Sigmoid colon (tissue), 4 donors: ENCODE measurements around the gene NOXO1.

Source experiments
- POLR2AphosphoS5 ChIP-seq, 4 donors: sonication (generic); formaldehyde crosslinking; IDR thresholded peaks; one replicate each; pipeline ENCODE4 v1.6.1; 2017; ENCODE audit warnings: antibody characterized with exemption in 4 of 4
- TF ChIP-seq, protein P1 (sequence below), 4 experiments: fragments of 450-650 bp in 3 of 4; fragments of 200-600 bp in 1 of 4; IDR thresholded peaks; one replicate each; pipeline ENCODE4 v1.5.1; 2016 to 2019; ENCODE audit warnings: antibody characterized with exemption in 4 of 4, mild to moderate bottlenecking in 3 of 4, moderate library complexity in 2 of 4

DNA sequence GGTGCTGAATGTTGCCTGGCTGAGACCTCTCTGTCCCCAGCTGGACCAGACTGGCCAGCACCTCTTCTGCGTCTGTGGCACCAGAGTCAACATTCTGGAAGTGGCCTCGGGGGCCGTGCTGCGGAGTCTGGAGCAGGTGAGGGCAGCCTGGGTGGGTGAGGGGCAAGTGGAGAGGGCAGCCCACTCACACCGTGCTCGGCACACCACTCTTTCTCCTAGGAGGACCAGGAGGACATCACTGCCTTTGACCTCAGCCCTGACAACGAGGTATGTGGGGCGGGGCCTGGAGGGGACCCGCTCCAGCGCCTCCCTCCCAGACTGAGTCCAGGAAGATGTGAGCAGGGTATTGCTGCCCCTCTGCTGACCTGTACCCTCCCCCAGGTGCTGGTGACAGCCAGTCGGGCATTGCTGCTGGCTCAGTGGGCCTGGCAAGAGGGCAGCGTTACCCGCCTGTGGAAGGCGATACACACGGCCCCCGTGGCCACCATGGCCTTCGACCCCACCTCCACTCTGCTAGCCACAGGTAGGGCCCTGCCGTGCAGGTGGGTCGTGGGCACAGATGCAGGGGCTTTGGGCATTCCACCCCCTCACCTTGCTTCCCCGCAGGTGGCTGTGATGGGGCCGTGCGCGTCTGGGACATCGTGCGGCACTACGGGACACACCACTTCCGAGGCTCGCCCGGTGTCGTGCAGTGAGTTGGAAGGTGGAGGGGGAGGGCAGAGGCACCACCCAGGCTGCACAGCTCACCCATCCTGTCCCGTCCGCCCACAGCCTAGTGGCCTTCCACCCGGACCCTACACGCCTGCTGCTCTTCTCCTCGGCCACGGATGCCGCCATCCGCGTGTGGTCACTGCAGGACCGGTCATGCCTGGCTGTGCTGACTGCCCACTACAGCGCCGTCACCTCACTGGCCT, 6.9 kb downstream of the NOXO1 start:
- no peak for TF ChIP-seq POLR2AphosphoS5 (IDR thresholded peaks at IDR 0.05)
- TF ChIP-seq, protein P1, sequence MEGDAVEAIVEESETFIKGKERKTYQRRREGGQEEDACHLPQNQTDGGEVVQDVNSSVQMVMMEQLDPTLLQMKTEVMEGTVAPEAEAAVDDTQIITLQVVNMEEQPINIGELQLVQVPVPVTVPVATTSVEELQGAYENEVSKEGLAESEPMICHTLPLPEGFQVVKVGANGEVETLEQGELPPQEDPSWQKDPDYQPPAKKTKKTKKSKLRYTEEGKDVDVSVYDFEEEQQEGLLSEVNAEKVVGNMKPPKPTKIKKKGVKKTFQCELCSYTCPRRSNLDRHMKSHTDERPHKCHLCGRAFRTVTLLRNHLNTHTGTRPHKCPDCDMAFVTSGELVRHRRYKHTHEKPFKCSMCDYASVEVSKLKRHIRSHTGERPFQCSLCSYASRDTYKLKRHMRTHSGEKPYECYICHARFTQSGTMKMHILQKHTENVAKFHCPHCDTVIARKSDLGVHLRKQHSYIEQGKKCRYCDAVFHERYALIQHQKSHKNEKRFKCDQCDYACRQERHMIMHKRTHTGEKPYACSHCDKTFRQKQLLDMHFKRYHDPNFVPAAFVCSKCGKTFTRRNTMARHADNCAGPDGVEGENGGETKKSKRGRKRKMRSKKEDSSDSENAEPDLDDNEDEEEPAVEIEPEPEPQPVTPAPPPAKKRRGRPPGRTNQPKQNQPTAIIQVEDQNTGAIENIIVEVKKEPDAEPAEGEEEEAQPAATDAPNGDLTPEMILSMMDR (IDR thresholded peaks at IDR 0.05) = no peak
